ENCODE data around the gene ACOX3.

Gene ACOX3

GRCh38 chr4:8465615-8466611, 25.4 kb upstream of the ACOX3 start:
- DNase-seq: no peak

- DNase-seq: no peak
These were observed 23.9 kb upstream of the ACOX3 start for GRCh38 chr4:8464381-8464780.

- DNase-seq: no peak
These were observed 23.3 kb upstream of the ACOX3 start for GRCh38 chr4:8463811-8464210.

GRCh38 chr4:8461616-8462015, 21.1 kb upstream of the ACOX3 start:
- no peak for DNase-seq

GRCh38 chr4:8461086-8461485, 20.6 kb upstream of the ACOX3 start:
- DNase-seq: no peak

- DNase-seq: no peak
These were observed 19.4 kb upstream of the ACOX3 start for GRCh38 chr4:8459867-8460445.

GRCh38 chr4:8457646-8458252, 17.2 kb upstream of the ACOX3 start:
- no peak for DNase-seq

- no peak for DNase-seq
These were observed 13.4 kb upstream of the ACOX3 start for GRCh38 chr4:8453957-8454356.

- no peak for DNase-seq
These were observed 11.1 kb upstream of the ACOX3 start for GRCh38 chr4:8451440-8452182.

- DNase-seq: no peak
These were observed 5.6 kb upstream of the ACOX3 start for GRCh38 chr4:8446122-8446521.

- no peak for DNase-seq
These were observed 3.3 kb upstream of the ACOX3 start for GRCh38 chr4:8443801-8444200.

GRCh38 chr4:8442596-8443358, 2.3 kb upstream of the ACOX3 start:
- no peak for DNase-seq

- DNase-seq: no peak
These were observed 1.1 kb upstream of the ACOX3 start for GRCh38 chr4:8441499-8442091.

GRCh38 chr4:8439914-8440491, 520 bp downstream of the ACOX3 start:
- DNase-seq: no peak

GRCh38 chr4:8439168-8439567, 1.4 kb downstream of the ACOX3 start:
- no peak for DNase-seq

- DNase-seq: no peak
These were observed 1.8 kb downstream of the ACOX3 start for GRCh38 chr4:8438743-8439142.

GRCh38 chr4:8437281-8437680, 3.2 kb downstream of the ACOX3 start:
- DNase-seq: no peak

GRCh38 chr4:8435656-8436121, 4.8 kb downstream of the ACOX3 start:
- no peak for DNase-seq

- no peak for DNase-seq
These were observed 6.1 kb downstream of the ACOX3 start for GRCh38 chr4:8434251-8435073.

GRCh38 chr4:8433136-8433535, 7.4 kb downstream of the ACOX3 start:
- no peak for DNase-seq

- no peak for DNase-seq
These were observed 9.0 kb downstream of the ACOX3 start for GRCh38 chr4:8431553-8431952.
